HG02571 (cell line): ENCODE results near the gene CFLAR.
"Not testable (repeated sequence)": the region's sequence is repeated elsewhere in the genome, so short reads cannot be mapped to it uniquely, and the experiment has no call there.

Experiments used
- ATAC-seq: cut with Tn5 transposase; IDR thresholded peaks from one replicate; pipeline ENCODE4 v1.9.1; 2021; ENCODE audit warnings: mild to moderate bottlenecking, moderate library complexity; ENCODE audit not compliant: unreplicated experiment

CFLAR gene

GRCh38 chr2:201116115-201116958 lies at the start of gene CFLAR:
Gene CFLAR, plus strand, starts transcription at chr2:201116164. Its CDS starts 13,702 bp downstream, at chr2:201129866.
- peak; percentile 29 for ATAC-seq

GRCh38 chr2:201070948-201071478 lies 45.0 kb upstream of the CFLAR start:
- peak; percentile 22 for ATAC-seq

GRCh38 chr2:201071479-201072200 lies 44.3 kb upstream of the CFLAR start, which contains the start of the genes HYCC2 and NDUFB3:
Gene HYCC2, minus strand, starts transcription at chr2:201071671. Its CDS starts 47,662 bp downstream, at chr2:201024009.
Gene NDUFB3, plus strand, starts transcription at chr2:201072001. Its CDS starts 6,882 bp downstream, at chr2:201078883.
- peak; percentile 99 for ATAC-seq

GRCh38 chr2:201072201-201072530 lies 43.8 kb upstream of the CFLAR start:
- ATAC-seq, result no peak

- no peak for ATAC-seq
Observed at GRCh38 chr2:201073071-201073470, 42.9 kb upstream of the CFLAR start.

- ATAC-seq, result no peak
Observed at GRCh38 chr2:201074996-201075395, 41.0 kb upstream of the CFLAR start.

- ATAC-seq, result no peak
Observed at GRCh38 chr2:201084863-201085262, 31.1 kb upstream of the CFLAR start.

- no peak for ATAC-seq
Observed at GRCh38 chr2:201090574-201090973, 25.4 kb upstream of the CFLAR start.

- no peak for ATAC-seq
Observed at GRCh38 chr2:201093573-201093972, 22.4 kb upstream of the CFLAR start.

GRCh38 chr2:201100497-201100896 lies 15.5 kb upstream of the CFLAR start:
- ATAC-seq, result no peak

- ATAC-seq, result no peak
Observed at GRCh38 chr2:201105759-201106158, 10.2 kb upstream of the CFLAR start.

GRCh38 chr2:201107624-201108023 lies 8.3 kb upstream of the CFLAR start:
- ATAC-seq, result no peak

- ATAC-seq, result no peak
Observed at GRCh38 chr2:201108341-201108740, 7.6 kb upstream of the CFLAR start.

GRCh38 chr2:201109186-201109585 lies 6.8 kb upstream of the CFLAR start:
- no peak for ATAC-seq

- ATAC-seq, result no peak
Observed at GRCh38 chr2:201110615-201111014, 5.3 kb upstream of the CFLAR start.

- ATAC-seq, result no peak
Observed at GRCh38 chr2:201111096-201111495, 4.9 kb upstream of the CFLAR start.

- ATAC-seq, result no peak
Observed at GRCh38 chr2:201114350-201114749, 1.6 kb upstream of the CFLAR start.

- no peak for ATAC-seq
Observed at GRCh38 chr2:201114846-201115245, 1.1 kb upstream of the CFLAR start.

GRCh38 chr2:201116959-201117734 lies 1.2 kb downstream of the CFLAR start:
- ATAC-seq, result no peak

GRCh38 chr2:201117735-201118094 lies 1.8 kb downstream of the CFLAR start:
- not testable (repeated sequence) for ATAC-seq
